HG03558 (cell line): ENCODE measurements around the gene GPC3.
"Not testable (repeated sequence)": the region's sequence is repeated elsewhere in the genome, so short reads cannot be mapped to it uniquely, and the experiment has no call there.

Source experiments
- ATAC-seq: cut with Tn5 transposase; IDR thresholded peaks from one replicate; pipeline ENCODE4 v1.9.1; 2021; ENCODE audit warnings: moderate number of reproducible peaks; ENCODE audit not compliant: unreplicated experiment; ENCODE audit errors: extremely low read depth

The GPC3 gene

GRCh38 chrX:133633950-133634349, 351.4 kb downstream of the GPC3 start:
- ATAC-seq, result no peak

- ATAC-seq, result no peak
Observed at GRCh38 chrX:133633162-133633561, 352.2 kb downstream of the GPC3 start.

DNA sequence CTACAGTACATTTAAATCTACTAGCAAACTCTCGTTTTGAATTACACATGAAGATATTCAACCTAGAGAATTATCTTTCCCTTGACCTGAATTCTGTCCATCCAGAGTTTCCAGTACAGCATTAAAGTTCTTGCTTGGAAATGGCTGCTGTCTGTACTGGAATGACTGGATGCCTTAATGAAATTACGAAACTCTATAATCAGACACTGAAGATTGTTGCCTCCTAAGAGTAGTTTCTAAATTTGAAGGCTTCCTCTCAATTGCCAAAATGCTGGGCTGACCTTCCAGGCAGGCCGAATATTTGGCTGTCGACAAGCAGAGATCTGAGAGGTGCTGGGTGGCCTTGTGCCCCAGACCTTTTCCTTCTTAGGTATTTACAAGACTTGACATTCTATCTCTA, 355.0 kb downstream of the GPC3 start:
- no peak for ATAC-seq

DNA sequence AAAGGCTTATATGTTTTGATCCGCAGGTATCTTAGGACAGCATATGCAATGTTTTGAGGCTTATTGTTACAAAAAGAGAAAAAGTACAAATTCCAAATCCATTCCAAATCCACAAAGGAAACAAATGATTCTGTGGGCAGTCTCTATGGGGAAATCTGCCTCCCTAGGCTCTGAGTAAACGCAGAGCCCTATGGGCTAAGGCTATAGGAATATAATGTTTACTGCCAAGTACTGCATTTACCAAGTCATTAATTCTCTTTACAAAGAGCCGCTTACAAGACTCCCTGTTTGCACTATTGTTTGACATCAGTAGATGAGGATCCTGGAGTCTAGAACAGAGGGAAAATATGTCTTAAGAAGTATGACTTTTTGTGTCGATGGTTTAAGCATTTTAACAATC, 357.7 kb downstream of the GPC3 start:
- no peak for ATAC-seq

DNA sequence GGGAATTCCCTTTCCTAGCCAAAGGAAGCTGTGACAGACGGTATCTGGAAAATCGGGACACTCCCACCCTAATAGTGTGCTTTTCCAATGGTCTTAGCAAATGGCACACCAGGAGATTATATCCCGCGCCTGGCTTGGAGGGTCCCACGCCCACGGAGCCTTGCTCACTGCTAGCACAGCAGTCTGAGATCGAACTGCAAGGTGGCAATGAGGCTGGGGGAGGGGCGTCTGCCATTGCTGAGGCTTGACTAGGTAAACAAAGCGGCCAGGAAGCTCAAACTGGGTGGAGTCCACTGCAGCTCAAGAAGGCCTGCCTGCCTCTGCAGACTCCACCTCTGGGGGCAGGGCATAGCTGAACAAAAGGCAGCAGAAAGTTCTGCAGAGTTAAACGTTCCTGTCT, 364.0 kb downstream of the GPC3 start:
- ATAC-seq, result not testable (repeated sequence)

- no peak for ATAC-seq
Observed at GRCh38 chrX:133611676-133612075, 373.7 kb downstream of the GPC3 start.

GRCh38 chrX:133610056-133610455, 375.3 kb downstream of the GPC3 start:
- ATAC-seq, result no peak

DNA sequence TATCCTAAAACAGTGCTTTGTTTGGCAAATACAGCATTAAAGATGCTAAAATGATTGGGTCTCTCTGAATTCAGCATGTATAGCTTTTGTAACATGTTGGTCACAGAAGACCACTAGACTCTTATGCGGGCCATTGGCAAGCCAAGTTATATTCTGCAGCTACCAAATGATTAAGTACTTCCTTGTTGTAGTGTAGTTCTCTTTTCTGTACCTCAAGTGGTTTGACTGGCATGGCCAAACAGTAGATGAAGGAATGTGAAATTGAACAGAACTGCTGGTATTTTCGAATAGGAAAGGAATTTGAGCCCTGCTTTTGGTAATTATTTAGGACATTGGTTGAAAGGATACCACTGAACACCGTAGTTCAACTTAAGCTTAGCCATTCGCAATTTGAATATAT, 376.2 kb downstream of the GPC3 start:
- ATAC-seq, result no peak

DNA sequence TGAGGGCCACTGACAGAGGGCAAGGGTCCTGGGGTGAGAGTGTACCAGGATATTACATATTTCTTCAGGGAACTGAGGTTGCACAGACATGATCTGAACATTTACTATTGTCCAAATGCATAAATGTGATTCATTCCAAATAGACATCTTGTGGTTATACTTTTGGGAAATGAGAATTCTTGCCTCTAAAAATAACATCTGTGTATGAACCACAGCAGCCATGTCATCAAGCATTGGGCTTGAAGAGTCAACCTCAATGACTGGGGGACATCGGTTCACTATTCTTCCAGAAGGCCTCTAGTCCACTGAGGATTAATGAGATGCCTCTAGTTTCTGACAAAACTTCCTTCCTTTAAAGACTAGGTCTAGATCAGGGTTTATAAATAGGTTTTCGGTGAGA, 377.0 kb downstream of the GPC3 start:
- ATAC-seq, result no peak

DNA sequence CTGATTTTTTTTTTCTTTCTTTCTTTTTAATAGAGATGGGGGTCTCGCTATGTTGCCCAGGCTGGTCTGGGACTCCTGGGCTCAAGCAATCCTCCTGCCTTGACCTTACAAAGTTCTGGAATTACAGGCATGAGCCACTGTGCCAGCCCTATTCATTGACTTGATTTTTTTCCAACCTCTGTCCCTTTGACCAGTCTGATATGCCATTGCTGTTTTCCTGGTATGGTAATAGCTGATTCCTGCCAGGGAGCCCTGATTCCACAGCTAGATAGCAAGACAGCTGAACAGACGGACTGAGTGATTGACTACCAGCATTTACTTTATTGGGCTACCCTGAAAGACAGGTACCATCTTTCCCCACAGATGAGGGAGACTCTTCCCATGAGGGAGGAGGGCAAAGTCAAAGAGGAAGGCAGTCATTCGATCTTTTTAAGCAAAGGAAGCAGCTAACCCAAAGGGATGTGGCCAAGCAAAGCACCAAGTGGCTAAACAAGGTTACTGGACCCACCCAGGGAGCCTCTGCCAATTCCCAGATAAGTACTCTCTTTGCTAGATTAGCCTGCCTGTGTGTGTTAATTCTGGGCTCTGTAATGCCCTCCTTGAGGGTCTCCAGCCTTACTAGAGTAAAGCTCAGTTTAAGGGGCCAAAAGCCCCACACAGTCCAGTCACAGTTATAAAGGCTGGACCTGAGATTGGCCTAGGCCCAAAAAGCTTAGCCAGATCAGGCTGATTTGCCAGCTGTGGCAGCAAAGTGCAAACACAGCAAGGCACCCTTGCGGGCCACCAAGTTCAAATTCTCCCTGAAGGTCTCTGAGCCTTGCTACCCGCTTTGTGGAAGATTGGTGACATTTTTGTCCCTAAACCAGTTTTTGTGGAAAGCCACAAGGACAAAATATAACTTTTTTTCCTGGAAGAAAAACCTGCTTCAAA, 377.7 kb downstream of the GPC3 start:
- no peak for ATAC-seq

- ATAC-seq, result no peak
Observed at GRCh38 chrX:133606990-133607389, 378.4 kb downstream of the GPC3 start.

GRCh38 chrX:133604801-133605200, 380.6 kb downstream of the GPC3 start:
- ATAC-seq, result no peak

DNA sequence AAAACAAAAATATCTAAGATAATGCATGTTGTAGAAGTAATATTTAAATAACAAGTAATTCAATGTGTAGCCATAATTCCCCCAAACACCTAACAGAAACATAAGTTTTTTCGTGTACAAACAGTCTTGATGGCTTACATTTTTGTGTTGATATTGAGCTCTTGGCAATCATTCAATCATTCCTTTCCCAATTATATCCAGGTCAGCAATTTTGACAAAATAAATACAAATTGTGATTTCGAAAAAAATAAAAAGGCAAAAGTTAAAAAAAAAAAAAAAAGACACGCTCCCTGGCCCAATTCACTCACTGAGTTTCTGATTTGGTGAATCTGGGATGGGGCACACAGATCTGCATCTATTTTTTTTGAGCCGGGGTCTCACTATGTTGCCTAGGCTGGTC, 382.5 kb downstream of the GPC3 start:
- ATAC-seq, result no peak

GRCh38 chrX:133601116-133601515, 384.3 kb downstream of the GPC3 start:
- ATAC-seq, result no peak

DNA sequence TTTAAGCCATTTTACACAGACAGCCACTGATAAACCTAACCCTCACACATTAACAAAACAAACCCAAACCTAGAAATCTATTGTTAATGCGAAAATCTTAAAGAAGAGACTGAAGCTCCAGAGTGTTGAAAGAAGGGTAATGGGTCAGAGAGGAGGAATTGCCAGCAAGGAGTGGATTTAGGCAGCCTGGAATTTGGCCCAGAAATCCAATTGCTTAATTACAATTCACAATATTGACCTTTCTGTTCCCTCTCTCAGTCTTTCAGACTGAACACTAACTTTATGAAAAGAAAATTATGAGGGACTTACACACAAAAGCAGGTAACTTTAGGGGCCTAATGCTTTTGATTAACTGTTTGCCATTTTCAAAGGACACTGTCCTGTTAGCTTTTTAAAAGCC, 384.9 kb downstream of the GPC3 start:
- ATAC-seq, result no peak

GRCh38 chrX:133598601-133599335, 386.6 kb downstream of the GPC3 start:
- ATAC-seq, result no peak

DNA sequence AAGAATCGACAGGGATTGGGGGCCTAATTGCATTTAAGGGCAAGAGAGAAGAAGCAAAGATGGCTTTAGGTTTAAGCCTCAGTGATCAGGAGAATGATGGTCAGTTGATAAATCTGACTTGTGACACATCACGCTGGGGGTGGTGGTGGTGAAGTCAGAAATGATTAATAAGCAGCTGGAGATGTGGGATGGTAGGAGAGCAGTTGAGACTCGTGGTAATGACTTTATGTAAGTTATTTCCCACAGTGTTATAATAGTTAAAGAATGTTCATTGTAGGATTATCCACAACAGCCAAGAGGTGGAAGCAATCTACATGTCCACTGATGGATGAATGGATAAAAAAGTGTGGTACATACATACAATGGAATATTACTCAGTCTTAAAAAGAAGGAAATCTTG, 391.2 kb downstream of the GPC3 start:
- no peak for ATAC-seq

DNA sequence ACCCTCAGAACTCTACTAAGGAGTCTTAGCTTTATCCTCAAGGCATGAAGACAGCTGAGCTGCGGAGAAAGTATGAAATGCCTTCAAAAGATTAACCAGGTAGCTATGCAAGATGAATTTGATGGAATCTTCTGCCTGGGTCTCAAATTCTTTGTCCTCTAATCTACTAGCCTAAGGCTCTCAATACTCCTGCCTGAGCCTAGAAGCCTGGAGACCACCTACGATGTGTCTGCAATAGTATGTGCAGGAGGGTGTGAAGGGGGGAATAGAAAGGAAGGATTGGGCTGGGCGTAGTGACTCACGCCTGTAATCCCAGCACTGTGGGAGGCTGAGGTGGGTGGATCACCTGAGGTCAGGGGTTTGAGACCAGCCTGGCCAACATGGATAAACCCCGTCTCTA, 391.9 kb downstream of the GPC3 start:
- ATAC-seq, result no peak

- ATAC-seq, result no peak
Observed at GRCh38 chrX:133590703-133591505, 394.5 kb downstream of the GPC3 start.

DNA sequence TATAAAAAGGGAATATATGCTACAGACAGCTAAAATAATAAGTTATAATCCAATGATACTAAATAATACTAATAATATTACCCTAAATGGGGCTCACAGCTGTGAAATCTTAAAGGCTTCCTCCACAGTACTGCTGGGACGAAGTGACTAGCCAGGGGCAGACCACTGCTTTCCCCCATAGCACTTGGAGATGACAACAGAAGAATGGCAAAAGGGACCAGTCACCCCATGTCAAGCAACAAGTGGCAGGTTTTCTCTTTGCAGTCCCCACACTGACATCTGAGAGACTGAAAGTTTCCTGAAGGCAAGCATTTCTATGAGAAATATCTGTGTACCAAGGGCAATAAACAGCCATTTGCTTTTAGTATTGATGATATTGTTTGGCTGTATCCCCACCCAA, 396.6 kb downstream of the GPC3 start:
- ATAC-seq, result no peak

DNA sequence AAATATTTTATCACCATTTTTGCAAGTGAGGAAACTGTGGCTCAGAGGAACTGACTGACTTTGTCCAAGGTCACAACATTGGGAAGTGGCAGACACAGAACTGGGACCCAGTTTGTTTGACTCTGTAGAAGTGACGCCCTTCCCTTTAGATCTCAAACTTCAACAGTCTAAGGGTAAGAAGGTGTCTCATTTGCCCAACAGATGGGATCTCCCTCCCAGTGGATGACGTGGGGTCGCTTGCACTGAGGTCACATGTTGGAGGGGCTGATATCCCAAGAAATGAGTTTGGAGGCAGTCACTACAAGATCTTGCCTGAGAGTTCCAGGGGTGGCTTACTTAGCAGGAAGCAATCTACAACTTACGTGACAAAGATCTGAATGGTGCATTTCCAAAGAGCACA, 397.6 kb downstream of the GPC3 start:
- ATAC-seq, result no peak
